Stimulated activated CD4-positive, alpha-beta T cell treated with anti-CD3 and anti-CD28 coated beads, Interleukin-15, amount 100 ng/mL, for 24 hours (primary cell): Measurements from ENCODE around the gene CSTF2.
"Not testable (repeated sequence)": the region's sequence is repeated elsewhere in the genome, so short reads cannot be mapped to it uniquely, and the experiment has no call there.

Experiments used
- DNase-seq: peaks from one replicate; pipeline ENCODE4 v3.0.0-alpha.2; 2020

CSTF2 gene, protein sequence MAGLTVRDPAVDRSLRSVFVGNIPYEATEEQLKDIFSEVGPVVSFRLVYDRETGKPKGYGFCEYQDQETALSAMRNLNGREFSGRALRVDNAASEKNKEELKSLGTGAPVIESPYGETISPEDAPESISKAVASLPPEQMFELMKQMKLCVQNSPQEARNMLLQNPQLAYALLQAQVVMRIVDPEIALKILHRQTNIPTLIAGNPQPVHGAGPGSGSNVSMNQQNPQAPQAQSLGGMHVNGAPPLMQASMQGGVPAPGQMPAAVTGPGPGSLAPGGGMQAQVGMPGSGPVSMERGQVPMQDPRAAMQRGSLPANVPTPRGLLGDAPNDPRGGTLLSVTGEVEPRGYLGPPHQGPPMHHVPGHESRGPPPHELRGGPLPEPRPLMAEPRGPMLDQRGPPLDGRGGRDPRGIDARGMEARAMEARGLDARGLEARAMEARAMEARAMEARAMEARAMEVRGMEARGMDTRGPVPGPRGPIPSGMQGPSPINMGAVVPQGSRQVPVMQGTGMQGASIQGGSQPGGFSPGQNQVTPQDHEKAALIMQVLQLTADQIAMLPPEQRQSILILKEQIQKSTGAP

DNA sequence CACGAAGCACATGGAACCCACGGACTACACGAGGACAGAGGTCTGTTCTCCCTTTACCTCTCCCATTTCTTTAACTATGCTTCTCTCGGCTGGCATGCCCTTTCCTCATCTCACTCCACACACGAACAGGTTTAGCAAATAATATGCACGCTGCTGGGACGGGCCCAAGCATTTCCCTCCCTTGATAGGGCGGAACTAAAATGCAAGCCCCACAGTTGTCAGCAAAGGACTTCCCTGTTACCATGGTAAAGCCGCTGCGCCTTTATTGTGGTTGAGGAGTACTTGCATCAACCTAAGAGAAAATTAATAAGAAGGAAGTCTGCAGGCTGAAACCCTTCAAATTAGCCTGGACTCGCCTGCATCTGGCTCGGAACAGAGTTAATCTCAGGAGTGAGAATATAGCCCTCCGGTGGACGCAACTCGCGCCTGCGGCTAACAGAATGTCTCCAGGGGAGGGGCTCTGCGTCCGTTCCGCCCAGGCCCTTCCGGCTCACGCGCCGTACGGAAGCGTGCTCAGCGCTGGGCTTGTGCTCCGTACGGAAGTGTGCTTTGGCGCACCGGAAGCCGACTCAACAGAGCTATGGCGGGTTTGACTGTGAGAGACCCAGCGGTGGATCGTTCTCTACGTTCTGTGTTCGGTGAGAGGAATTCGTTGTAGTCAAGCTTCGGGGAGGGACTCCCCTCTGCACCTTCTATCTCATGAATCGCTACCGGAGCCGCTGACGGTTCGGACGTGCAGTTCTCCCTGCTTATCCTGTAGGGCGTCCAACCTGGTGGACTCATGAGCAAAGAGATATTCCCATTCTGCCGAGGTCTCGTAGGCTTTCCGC, at the start of gene CSTF2:
TSS of gene CSTF2 (plus strand) at position 555 of the 830 bp plus-strand sequence. CDS start at position 581, 26 bp downstream.
- peak; percentile 84 for DNase-seq

DNA sequence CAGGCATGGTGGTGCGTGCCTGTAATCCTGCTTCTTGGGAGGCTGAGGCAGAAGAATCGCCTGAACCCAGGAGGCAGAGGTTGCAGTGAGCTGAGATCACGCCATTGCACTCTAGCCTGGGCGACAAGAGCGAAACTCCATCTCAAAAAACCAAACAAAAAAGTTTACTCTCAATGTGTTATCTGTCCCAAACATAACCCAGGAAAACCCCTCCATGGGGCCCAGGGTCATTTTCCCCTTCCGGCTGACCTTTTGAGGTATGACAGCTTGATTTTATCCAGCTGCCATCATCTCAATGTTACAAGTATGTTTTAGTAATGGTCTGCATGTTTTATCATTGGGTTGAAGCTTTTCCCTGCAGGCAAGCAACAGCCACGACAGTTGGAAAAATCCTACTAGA, 23.8 kb upstream of the CSTF2 start:
- not testable (repeated sequence) for DNase-seq

DNA sequence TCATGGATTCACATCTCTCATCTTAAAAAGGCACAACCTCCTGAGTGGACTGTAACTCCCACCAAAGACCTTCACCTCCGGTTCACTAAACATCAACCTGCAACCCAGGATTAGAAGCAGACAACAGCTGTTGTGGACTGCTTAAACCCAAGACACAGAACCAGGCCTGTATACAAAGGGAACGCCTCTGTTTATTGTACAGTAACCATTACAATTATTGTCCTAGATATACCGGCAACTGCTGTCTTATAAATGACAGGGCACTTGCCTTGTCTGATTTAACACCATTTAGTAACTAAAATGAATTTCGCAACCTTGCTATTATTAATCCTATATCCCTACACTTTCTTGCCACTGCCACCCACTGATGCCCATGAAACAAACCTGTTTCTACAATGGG, 22.8 kb upstream of the CSTF2 start:
- DNase-seq: no peak

DNA sequence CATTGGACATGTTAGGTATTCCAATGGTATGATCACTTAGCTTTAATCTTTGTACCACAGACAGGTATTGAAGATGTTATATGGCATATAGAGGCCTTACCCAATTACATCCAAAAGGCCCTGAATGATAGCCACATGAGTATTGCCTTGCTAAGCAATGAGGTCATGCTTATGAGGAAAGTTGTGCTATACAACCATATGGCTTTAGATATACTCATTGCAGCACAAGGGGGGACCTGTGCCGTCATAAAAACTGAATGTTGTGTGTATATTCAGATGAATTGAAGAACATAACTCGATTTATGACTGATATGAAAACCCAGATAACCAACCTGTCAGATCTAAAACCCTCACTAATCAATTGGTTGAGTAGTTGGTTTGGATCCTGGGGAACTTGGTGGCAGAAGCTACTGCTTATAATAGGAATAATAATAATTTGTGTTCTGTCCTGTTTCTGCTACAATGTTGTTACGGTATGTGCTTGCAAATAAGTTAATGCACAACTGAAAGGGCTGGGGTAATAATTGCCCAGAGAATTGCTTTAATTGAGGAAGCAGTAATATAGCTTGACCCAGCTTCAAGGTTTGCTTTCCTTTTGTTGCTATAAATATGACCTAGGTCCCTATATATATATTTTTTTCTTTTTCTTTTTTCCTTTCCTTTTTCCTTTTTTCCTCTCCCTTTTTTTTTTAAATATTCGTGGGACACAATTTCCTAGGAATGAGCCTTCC, 21.5 kb upstream of the CSTF2 start:
- DNase-seq: no peak

DNA sequence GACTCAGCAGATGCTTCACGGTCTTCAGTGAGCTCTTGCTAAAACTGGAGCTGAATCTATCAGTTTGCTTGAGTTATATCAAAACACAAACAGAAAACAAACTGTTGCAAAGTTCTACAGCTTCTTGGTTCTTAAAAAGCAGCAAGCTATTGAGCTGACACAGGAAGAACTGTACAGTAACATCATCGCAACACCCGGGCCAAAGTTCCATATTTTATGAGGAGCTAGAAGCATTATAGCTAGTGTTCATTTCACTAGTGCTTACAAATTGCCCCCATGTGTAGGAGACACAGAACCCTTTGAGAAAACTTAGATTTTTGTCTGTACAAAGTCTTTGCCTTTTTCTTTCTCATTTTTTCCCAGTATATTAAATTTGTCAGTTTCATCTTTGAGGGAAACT, 17.3 kb upstream of the CSTF2 start:
- DNase-seq: no peak

DNA sequence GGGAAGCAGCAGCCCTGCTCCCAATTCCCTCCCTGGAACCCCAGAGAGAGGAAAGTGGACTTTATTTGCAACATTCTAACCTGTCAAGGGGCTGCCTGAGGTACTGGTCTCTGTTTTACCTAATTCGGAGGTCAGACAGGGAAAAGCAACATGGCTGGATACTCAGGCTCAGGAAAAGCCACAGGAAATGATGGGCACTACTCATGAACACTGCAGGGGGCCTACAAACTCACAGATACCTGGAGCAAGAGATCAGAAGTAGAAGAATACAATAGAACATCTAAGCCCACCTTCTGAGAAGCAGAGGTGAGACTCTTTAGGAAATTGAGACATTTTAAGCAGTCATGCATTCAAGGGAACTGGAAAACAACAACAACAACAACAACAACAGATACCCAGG, 15.4 kb upstream of the CSTF2 start:
- no peak for DNase-seq

DNA sequence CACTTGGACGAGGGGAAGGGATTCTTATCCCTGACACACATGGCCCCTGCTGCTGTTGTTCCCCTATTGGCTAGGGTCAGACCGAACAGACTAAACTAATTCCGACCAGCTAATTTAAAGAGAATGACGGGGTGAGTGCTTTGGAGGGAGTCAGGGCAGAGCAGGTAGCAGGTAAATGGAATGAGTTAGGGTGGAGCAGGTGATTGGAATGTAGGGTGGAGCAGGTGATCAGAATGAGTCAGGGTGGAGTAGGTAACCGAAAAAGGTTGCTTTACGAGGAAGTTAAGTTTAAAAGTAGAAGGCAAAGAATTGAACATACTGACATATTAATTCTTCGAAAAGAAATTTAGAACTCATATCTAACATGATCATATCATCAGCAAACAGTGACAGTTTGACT, 11.9 kb upstream of the CSTF2 start:
- not testable (repeated sequence) for DNase-seq

DNA sequence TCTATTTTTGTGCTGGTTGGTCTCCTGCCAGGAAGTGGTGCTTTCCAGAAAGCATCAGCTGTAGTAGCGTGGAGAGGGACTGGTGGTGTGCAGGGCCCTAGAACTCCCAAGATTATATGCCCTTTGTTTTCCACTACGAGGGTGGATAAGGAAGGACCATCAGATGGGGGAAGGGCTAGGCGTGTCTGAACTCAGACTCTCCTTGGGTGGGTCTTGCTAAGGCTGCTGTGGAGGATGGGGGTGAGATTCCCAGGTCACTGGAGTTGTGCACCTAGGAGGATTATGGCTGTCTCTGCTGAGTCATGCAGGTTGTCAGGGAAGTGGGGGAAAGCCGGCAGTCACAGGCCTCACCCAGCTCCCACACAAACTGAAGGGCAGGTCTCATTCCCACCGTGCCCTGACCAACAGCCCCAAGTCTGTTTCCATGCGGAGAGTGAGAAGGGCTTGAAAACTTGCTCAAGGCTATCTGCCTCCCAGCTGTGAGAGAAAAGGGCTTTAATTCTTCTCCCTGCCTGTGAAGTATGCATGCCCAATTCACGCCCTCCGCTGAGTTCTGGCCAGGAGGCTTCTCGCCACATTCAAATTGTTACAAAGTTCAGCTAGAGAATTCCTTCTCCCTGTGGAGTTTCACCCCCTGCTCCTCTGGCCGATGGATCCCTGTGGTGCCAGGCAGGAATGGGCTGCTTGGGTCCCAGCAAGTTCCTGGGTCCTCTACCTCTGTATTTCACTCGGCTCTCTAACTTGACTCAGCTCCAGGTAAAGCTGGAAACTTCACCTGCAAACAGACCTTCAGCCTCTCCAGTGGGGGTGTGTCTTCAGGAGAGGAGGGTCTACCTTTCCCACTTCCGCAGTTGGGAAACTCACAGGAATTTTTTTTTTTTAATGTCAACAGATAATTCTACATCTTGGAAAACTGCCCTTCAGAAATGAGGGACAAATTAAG, 7.7 kb upstream of the CSTF2 start:
- DNase-seq: no peak

DNA sequence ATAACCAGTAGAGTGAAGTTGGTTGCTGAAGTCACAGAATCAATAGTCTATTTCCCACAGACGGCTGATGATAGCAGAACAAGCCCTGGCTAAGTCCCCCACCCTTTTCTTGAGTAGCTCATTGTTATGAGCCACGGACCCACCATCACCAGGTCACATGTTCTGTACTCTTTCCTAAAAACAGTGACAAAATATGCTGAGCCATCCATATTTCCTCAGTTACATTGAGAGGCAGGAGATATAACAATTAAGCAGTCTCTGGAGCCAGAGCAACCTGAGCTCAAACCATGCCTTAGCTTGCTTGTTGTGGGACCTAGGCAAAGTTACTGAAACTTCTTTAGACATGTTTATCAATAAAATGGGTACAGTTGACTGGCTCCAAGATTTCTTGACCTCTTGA, 2.9 kb upstream of the CSTF2 start:
- no peak for DNase-seq

DNA sequence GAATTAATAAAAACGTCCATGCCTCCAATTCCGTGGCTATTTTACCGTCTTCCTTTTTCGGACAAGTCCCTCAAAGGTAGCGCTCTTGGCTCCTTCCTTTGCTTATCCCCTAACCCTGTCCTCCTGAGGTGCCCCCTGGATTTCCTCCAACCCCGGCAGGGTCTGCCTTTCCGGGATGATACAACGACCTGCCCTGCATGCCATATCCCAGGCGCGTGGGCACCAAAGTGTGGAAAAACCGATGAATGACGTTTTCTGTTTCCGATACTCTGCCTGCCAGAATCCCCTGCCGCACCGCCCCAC, 706 bp upstream of the CSTF2 start:
- DNase-seq: no peak

DNA sequence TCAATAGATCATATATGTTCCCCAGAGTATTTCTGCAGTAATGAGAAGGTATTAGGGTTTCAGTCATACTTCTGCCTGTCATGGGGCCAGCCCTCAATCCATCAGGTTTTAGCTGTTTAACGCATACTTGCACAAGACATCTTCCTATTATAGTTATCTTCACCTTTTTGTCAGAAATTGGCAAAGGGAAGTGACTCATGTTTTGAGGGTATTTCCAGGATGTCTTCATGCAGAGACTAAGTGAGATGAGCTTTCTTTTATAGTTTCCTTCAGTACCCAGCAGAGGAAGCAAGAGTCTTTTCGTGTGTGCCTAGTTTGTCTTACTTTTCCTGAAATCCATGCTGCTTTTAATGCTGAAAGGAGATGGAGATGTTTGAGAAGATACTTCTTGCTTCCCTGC, 9.5 kb downstream of the CSTF2 start:
- DNase-seq: peak; percentile 18

DNA sequence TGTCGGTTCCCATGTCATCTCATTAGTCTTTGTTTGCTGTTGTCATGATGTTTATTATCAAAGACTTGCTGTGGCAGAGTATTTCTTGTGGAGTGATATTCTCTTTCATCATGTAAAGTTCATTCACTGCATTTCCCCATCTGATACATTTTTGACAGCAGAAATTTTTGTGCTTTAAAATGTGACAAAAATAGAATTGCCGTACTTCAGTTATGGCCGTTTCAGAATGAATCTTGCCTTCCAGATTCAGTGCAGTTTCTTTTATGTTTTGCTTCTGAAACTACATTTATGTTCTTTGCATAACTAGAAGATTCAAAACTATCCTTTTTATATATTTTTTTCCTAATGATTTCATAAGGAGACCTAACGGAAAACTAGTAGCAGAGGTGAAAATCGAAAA, 10.0 kb downstream of the CSTF2 start:
- DNase-seq: no peak

DNA sequence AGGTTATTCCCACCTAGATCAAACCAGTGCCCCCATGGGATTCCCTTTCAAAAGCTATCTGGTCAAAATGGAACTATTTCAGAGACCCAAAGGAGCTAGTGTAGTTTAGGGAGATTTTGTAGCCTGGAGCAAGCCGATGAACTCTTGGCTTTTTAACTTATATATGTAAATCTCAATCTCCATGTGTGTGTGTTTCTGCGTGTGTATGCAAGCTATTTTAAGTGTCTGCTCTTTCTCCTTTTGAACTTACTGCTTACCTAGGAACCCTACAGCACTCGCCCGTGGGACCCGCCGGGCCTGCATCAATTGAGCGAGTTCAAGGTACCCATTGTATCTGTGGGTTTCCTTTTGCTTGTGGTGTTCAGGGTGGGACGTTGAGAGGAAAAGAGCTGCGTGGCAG, 10.4 kb downstream of the CSTF2 start:
- DNase-seq: peak; percentile 8

DNA sequence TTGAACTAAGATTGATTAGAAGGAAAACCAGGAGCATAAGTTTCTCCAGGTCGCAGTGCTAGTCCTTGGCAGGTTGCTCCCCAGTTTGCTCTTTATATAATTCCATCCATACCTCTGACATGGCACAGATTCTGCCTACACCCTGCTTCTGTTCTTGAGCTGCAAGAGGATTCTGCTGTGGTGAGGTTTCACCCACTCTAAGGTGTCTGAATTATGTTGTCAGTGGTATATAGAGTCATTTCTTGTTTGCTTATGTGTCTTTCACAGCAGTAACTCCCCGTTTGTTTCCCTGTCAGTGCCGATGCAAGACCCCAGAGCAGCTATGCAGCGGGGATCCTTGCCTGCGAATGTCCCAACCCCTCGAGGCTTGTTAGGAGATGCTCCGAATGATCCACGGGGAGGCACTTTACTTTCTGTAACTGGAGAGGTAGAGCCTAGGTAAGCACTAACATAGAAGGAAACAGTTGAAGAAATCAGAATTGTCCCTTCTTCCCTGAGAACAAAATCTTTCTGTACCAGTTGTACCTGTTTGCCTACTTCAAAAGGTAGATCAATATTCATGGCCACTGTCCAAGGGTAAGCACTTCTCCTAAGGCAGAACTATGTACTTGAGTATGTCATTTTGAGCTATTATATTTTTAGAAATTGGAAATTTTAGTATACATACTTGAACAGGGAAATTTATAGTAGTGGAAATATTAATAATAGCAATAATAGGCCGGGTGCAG, 11.2 kb downstream of the CSTF2 start:
- no peak for DNase-seq

DNA sequence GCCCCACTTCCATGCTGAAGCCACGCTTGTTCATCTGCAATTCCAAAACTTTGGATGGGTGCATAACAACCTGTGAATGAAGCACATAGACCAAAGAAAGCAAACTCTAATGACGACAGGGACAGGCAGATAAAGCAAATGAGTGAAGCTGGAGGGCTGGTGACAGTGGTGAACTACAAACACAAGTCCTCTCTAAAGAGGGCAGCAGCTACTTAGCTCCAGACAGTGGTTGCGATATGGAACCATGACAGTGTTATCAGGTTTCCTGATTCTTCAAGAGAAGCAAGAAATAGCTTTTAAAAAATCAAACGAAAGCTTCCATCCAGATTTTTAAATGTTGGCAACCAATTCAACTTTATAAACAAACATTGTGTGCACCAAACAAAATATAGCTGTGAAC, 30.1 kb downstream of the CSTF2 start:
- no peak for DNase-seq

DNA sequence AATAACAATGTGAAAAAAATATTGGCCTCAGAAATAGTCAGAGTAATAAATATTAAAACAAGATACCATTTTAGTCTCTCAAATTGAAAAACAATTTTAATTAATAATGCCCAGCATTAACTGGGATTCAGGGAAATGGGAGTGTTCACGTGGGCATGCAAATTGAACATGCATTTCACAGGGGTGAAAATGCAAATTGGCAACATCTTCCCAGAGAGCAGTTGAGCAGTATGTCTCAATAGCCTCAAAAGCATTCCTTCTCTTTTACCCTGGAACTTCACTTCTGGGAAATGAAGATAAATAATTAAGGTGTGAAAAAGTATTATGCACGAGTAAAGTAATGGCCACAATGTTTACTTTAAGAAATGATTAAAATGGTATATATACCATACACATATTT, 32.6 kb downstream of the CSTF2 start:
- no peak for DNase-seq

DNA sequence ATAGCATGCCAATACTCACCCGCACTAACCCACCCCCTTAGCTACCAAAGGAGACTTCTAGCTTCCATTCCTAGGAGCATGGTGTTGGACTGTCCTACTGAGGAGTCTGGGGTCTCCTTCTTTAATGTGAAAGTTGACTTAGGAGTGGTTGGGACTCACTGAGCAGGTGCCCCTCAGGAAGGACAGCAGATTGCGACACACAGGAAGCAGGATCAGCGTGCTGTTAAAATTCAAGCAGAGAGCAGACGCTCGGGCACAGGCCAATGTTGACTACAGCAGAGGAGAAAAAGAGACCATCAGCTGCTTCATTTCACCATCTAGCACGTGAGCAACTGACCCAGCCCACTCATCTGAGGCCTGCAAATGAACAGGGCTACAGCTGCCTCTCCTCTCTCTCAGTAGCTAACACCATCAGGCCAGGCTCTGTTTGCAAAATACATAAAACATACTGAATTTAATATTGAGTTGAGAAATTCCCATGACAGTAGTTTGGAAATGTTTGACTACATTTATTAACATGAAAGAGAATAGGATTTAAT, 43.2 kb downstream of the CSTF2 start:
- DNase-seq: no peak

DNA sequence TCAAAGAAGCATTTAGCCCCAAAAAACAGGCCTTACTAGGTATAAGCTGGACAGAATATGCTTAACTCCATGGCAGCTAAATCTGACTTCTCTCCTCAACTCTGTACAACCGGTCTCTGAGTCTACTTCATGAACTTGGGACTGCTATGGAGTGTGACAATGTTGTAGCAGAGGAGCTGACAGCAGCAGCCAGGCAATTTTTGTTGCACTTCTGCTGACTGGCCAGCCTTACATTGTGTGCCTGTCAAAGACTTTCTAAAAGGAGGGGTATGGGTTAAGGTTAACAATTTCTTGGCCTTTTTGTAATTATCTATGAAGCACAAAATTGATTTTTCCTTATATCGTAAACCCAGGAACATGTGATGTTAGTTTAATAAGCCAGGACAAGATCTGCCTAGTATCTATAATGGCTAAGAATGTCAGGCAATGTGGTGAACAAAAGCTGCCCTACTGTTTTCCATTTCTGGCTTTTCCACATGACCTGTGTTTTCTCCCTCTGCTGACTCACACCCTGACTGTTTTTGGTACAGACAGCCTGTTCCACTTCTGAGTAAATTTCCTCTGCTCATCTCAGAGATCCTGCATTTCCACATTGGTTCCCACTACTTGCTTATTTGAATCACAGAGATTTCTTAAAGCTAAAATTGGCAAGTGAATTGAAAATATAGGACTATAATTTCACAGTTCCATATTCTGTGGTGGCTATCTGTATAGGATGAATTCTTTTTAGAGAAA, 44.6 kb downstream of the CSTF2 start:
- no peak for DNase-seq

DNA sequence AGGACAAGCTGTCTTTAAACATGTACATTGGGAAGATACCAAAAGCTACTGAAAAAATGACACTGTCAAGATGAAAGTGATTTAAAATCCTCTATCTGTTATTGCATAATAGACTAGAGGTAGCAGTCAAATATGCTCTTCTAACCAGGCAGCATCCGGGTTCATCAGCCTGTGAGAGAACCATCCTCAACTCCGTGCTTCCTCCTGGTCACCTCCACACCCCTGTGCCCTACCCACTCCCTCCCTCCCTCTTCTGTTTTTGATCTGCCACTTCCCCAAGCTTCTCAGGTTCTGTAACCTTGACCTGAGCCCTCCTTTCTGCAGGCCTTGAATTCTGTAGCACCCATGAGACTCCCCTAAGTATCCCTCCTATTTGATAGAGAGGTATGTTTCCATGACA, 48.1 kb downstream of the CSTF2 start:
- no peak for DNase-seq

DNA sequence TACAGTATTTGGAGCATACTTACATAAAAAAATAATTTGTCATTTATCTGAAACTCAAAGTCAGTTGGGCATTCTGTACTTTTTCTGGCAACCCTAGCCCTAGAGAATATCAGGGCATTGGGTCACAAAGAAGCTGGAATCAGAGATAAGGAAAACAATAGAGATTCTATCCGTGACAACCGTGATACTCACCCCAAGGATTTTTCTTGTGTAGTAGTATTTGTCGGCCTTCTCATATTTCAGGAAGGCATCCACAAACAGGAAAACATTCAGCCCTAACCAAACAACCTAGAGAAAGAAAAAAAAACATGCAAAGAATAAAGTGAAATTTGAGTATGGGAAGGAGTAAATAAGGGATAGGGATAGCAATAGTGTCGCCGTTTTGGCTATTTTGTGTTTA, 50.3 kb downstream of the CSTF2 start:
- no peak for DNase-seq
